Stimulated activated CD8-positive, alpha-beta memory T cell treated with anti-CD3 and anti-CD28 coated beads, Interleukin-4, amount 100 ng/mL, for 4 hours (primary cell): ENCODE data around the gene NPPA.

Source experiments
- DNase-seq, 2 donors: peaks; one replicate each; pipeline ENCODE4 v3.0.0-alpha.2; 2020; ENCODE audit warnings: low read depth in 2 of 2, low spot score in 1 of 2

The NPPA gene

GRCh38 chr1:11842154-11843041 lies 5.2 kb downstream of the NPPA start:
- DNase-seq, result no peak

- no peak for DNase-seq
These were observed 6.1 kb downstream of the NPPA start for GRCh38 chr1:11841245-11842153.

GRCh38 chr1:11839727-11840705 lies 7.6 kb downstream of the NPPA start:
- DNase-seq, result no peak

GRCh38 chr1:11838349-11839272 lies 9.0 kb downstream of the NPPA start:
- peak; percentile 34 to 40 for DNase-seq

GRCh38 chr1:11837767-11838348 lies 9.7 kb downstream of the NPPA start:
- DNase-seq, result no peak

- no peak for DNase-seq
These were observed 10.4 kb downstream of the NPPA start for GRCh38 chr1:11836955-11837766.

GRCh38 chr1:11835441-11836225 lies 11.9 kb downstream of the NPPA start:
- DNase-seq, result no peak

DNA sequence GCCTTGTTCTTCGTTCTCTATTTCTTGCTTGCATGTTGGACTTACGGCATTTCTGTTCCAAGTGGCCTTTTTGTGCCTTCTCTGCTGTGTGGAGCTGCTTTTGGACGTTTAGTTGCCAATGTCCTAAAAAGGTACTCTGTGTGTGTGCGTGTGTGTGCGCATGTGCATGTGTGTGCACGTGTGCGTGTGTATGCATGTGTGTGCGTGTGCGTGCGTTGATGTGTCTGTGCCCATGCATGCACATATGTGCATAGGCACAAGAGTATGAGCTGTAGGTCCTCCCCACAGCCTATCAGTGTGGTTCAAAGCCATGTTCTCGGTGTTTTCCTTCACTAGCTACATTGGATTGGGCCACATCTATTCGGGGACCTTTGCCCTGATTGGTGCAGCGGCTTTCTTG lies 13.7 kb downstream of the NPPA start:
- DNase-seq, result no peak

- no peak for DNase-seq
These were observed 14.1 kb downstream of the NPPA start for GRCh38 chr1:11833497-11833896.

GRCh38 chr1:11831945-11832725 lies 15.4 kb downstream of the NPPA start:
- no peak for DNase-seq

DNA sequence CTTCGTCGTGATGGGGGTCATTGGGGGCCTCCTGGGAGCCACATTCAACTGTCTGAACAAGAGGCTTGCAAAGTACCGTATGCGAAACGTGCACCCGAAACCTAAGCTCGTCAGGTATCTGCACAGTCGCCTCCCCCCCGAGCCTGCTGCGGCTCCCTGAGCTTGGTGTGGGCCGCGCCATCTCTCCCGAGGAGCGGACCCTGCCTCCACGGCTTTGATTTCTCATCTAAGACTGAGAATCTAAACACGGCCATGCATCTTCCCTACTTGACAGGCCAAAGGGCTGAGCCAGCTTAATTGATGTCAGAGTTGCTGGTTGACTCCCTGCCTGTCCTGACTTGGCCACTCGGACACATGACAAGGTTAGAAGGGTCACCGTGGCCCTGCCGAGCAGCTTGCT lies 19.1 kb downstream of the NPPA start:
- no peak for DNase-seq

- no peak for DNase-seq
These were observed 20.6 kb downstream of the NPPA start for GRCh38 chr1:11826946-11827345.

DNA sequence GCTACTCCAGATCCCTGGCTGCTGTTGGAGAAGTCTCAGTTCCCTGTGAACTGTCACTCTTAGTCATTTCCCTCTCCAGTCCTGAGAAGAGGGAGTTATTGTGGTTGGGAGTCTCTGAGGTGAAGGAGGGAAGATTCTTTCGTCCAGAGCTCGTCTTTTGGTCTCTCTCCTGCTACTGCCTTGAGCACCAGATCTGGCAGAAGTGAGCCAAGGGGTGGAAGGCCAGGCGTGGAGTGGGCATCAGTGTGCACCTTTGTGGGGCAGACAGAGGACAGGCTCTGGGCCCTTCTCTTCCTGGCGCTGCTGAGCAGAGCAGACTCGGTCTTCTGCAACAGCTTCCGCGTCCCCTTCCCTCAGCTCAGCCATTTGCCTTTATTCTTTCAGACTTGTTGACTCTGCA lies 22.5 kb downstream of the NPPA start:
- DNase-seq, result no peak

GRCh38 chr1:11823366-11824137 lies 24.0 kb downstream of the NPPA start:
- no peak for DNase-seq

- no peak for DNase-seq
These were observed 25.5 kb downstream of the NPPA start for GRCh38 chr1:11822091-11822490.

- DNase-seq, result no peak
These were observed 30.4 kb downstream of the NPPA start for GRCh38 chr1:11817192-11817591.
